ENCODE measurements around the gene STUB1.

DNA sequence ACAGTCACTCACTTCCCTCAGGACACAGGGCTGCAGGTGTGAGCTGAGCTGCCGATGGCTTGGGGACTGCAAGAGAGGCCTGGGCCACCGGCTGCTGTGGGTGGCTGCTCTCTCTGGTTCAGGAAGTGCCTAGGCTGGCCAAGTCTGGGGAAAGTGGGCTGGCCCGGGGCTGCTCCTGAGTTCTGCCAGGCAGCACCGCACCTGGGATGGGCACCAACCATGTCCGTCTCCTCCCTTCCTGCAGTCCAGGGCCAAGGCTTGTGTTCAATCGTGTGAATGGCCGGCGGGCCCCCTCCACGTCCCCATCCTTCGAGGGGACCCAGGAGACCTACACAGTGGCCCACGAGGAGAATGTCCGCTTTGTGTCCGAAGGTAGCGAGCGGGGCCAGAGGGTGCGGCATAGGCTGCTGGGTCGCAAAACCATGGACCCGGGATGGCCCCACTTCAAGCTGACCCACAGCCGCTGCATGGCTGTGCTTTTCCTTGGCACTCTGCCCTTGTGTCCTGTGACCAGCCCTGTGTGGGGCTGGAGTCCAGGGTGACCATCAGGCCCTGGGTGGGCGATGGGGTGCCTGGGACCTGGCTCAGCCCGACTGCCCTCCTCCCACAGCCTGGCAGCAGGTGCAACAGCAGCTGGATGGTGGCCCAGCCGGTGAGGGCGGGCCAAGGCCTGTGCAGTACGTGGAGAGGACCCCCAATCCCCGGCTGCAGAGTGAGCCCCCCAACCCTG, 32.9 kb upstream of the STUB1 start:
- TF ChIP-seq POLR2AphosphoS5 (IDR thresholded peaks at IDR 0.05) (no peak), POLR2A (IDR thresholded peaks at IDR 0.05) (no peak)
- TF ChIP-seq, protein P1, sequence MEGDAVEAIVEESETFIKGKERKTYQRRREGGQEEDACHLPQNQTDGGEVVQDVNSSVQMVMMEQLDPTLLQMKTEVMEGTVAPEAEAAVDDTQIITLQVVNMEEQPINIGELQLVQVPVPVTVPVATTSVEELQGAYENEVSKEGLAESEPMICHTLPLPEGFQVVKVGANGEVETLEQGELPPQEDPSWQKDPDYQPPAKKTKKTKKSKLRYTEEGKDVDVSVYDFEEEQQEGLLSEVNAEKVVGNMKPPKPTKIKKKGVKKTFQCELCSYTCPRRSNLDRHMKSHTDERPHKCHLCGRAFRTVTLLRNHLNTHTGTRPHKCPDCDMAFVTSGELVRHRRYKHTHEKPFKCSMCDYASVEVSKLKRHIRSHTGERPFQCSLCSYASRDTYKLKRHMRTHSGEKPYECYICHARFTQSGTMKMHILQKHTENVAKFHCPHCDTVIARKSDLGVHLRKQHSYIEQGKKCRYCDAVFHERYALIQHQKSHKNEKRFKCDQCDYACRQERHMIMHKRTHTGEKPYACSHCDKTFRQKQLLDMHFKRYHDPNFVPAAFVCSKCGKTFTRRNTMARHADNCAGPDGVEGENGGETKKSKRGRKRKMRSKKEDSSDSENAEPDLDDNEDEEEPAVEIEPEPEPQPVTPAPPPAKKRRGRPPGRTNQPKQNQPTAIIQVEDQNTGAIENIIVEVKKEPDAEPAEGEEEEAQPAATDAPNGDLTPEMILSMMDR (IDR thresholded peaks at IDR 0.05): no peak
